ENCODE data around the gene SREK1IP1.

SREK1IP1 gene

DNA sequence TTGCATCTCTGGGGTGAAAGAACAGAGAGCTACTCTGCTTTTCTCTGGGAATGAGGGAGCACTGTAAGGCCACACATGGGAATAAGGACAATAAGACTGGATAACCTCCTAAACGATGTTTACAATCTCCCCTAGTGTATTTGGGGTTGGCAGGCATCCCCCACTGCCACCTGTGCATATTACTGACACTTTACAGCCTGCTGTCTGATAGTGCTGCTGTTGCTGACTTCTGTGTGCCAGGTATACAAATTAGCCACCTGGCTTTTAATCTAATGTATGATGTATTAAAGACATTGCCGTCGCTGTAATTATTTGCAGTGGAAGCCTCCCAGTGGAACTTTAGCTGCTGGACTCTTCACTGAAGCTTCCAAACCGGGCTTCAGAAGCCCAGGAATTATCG is 82.6 kb downstream of the SREK1IP1 start:
- no peak for DNase-seq (ENCODE audit: low read depth)

DNA sequence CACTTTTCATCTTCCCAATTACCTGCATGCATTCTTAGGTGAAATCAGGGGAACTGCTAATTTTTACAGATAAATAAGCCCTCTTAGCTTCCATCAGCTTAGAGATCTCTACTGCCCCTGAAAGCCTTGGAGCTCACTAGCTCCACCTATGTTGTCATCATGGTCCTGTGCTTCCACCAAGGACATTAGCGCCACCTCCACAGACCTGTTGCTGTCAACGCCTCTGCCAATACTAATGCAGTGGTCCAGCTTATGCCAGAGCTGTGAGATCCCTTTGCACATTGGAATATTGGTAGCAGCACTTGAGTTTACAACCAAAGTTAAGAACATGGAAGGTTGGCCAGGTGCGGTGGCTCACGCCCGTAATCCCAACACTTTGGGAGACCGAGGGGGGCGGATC is 85.9 kb downstream of the SREK1IP1 start:
- no peak for DNase-seq (ENCODE audit: low read depth)

DNA sequence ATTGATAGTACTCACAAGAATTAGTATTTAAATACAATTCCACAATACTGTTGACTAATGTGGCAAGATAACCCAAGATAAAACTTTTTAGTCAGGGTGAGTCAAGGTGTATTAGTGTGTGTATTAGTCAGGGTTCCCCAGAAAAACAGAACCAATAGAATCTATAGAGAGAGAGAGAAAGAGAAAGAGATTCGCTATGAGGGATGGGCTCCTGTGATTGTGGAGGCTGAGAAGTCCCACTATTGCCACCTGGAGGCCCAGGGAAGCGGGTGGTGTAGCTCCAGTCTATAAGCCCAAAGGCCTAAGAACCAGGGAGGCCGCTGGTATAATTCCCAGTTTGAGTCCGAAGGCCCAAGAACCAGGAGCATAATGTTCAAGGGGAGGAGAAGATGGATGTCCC is 88.2 kb downstream of the SREK1IP1 start:
- DNase-seq (ENCODE audit: low read depth) = no peak

DNA sequence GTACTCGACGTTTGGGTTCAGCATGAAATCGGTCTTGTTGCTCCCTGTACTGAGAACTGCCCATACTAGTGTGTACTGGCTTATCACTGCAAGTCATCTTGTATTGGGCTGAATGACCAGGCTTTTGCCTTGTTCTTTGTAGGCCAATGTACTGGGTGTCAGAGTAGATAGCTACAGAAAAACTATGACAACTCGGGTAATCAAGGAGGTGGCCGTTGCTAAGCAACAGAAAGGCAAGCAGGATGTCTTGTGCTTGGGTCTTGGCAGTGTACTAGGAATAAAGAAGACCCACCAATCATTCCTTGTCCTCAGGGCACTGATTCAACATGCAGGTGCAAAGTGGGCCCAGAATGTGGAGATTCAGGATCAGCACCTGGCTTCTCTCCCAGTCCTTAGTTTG is 90.1 kb downstream of the SREK1IP1 start:
- DNase-seq (ENCODE audit: low read depth) = no peak

DNA sequence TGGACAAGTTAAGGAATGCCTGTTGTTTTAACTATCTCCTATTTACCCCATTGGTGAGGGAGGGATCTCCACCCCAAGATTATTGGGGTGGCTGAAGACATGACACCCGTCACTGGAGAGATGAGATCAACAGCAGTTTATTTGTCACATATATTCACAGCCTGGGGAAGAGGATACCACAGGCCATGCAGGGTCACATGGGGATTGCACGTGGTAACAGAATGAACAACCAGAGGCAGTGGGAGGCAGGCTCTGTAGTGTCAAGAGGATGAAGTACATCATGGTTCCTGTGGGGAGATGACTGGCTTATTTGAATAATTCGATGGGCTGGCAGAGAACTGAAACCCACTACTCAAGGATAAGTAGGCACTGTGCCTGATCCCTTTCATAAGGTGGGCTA is 96.8 kb downstream of the SREK1IP1 start:
- DNase-seq (ENCODE audit: low read depth) = no peak

DNA sequence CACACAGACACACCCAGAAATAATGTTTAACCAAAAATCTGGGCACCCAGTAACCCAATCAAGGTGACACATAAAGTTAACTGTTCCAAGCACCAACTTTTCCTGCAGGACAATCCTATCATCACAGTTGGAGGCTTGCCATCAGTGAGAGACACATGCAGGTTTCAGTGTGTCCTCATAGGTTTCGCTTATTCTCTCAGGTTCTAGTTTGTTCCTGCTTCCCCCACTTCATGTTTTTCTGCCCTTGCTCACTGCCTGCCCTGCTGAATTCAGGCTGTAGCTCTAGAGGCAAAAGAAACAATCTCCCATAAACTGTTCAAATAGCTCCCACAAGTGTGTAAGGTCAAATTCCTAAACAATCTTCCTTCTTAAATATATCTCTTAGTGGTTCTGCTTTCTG is 98.2 kb downstream of the SREK1IP1 start:
- no peak for DNase-seq (ENCODE audit: low read depth)

Measured in amniotic epithelial cell (primary cell).